Ovary (tissue), 3 donors: ENCODE measurements around the gene SYNE4.

Experiments used
- POLR2A ChIP-seq: fragments of 450-650 bp; IDR thresholded peaks from one replicate; pipeline ENCODE4 v1.6.1; 2017; ENCODE audit warnings: antibody characterized with exemption, mild to moderate bottlenecking, moderate library complexity
- TF ChIP-seq, protein P1 (sequence below), 3 donors: fragments of 450-650 bp in 2 of 3; fragments of 200-600 bp in 1 of 3; IDR thresholded peaks; one replicate each; pipeline versions ENCODE4 v1.5.1 to v1.8.0; 2016 to 2022; ENCODE audit warnings: antibody characterized with exemption in 3 of 3, mild to moderate bottlenecking in 1 of 3
- donor health status: DM: no; HTN: no; CAD: no.

DNA sequence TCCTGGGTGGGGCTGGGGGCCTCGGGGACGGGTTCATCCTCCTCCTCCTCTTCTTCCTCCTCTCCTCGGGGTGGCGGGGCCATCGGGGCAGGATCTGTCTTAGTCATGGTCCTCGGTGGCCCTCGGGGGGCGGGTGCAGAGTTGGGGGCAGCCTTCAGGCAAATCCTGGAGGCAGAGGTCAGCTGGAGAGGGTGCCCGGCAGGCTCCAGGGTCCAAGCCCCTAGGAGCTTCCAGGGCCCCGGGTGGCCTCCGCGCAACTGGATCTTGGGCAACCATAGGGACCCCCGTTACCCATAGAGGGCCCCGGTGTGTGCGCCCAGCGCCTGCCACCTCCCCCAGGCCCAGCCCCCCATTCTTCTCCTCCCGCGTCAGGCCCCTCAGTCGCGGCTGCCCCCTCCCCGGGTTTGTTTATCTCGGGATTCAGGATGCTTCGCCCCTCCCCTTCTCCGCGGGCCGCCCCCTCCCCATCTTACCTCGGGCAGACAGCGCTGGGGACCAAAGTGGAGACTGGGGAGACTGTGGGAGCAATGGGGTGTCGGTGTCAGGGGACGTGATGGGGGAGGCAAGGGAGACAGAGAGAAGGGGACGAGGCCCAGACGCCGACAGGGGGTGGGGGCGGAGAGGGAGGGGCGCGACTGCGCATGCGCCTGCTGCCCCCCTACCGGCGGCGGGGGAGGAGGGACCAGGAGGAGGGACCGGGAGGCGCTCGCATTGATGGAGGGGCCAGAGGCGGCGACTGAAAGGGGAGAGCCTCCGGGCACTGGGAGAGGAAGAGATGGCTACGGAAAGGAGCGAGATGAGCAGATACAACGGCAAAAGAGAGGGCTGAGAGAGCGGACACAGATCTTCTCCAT, 23.9 kb upstream of the SYNE4 start, which contains the start of gene CLIP3:
- TF ChIP-seq POLR2A, result no peak
- TF ChIP-seq, protein P1, sequence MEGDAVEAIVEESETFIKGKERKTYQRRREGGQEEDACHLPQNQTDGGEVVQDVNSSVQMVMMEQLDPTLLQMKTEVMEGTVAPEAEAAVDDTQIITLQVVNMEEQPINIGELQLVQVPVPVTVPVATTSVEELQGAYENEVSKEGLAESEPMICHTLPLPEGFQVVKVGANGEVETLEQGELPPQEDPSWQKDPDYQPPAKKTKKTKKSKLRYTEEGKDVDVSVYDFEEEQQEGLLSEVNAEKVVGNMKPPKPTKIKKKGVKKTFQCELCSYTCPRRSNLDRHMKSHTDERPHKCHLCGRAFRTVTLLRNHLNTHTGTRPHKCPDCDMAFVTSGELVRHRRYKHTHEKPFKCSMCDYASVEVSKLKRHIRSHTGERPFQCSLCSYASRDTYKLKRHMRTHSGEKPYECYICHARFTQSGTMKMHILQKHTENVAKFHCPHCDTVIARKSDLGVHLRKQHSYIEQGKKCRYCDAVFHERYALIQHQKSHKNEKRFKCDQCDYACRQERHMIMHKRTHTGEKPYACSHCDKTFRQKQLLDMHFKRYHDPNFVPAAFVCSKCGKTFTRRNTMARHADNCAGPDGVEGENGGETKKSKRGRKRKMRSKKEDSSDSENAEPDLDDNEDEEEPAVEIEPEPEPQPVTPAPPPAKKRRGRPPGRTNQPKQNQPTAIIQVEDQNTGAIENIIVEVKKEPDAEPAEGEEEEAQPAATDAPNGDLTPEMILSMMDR (IDR thresholded peaks at IDR 0.05), result peak in 2 of 3 donors; percentile 32 to 34
